H1 (cell line): ENCODE measurements around the gene SLC22A23. TPM values are rescaled to one million over a fixed set of nuclear protein-coding genes. Genes with fewer than 3 reads are reported as not detected.

ENCODE experiments used
- BCL11A ChIP-seq, 2 experiments: IDR thresholded peaks; one replicate each; pipeline ENCODE4 v1.6.1; 2011; ENCODE audit warnings: low read depth in 2 of 2, low read length in 2 of 2, mild to moderate bottlenecking in 2 of 2
- CHD1 ChIP-seq: IDR thresholded peaks from 2 replicates; pipeline ENCODE4 v1.6.1; 2012; ENCODE audit warnings: low read depth, low read length, improper control_type of control experiment
- CREB1 ChIP-seq: IDR thresholded peaks from 2 replicates; pipeline ENCODE4 v1.6.1; 2012; ENCODE audit warnings: inconsistent platforms
- CTCF ChIP-seq, 3 experiments: IDR thresholded peaks; 1 replicate in 2 of 3; 2 replicates in 1 of 3; pipeline versions ENCODE4 v1.5.1 to v1.6.1; 2011; ENCODE audit warnings: low read length in 3 of 3, mild to moderate bottlenecking in 3 of 3, inconsistent platforms in 2 of 3, low read depth in 1 of 3, moderate library complexity in 1 of 3; ENCODE audit not compliant: insufficient read depth in 1 of 3; ENCODE audit errors: control extremely low read depth in 1 of 3
- E2F6 ChIP-seq: IDR thresholded peaks from 2 replicates; pipeline ENCODE4 v1.6.1; 2012; ENCODE audit warnings: inconsistent platforms
- JUN ChIP-seq: IDR thresholded peaks from 2 replicates; pipeline ENCODE4 v1.6.1; 2011; ENCODE audit warnings: low read depth, mild to moderate bottlenecking, improper control_type of control experiment, low read length
- NANOG ChIP-seq: IDR thresholded peaks from 2 replicates; pipeline ENCODE4 v1.6.1; 2011; ENCODE audit warnings: low read length, low read depth, mild to moderate bottlenecking, inconsistent platforms; ENCODE audit not compliant: insufficient read depth, poor library complexity, severe bottlenecking
- RFX5 ChIP-seq: IDR thresholded peaks from 2 replicates; pipeline ENCODE4 v1.6.1; 2011; ENCODE audit warnings: low read depth, low read length, improper control_type of control experiment, borderline replicate concordance
- RNF2 ChIP-seq: fragments of 200-900, 300-1000 bp; sonication (generic); IDR thresholded peaks from 2 replicates; pipeline ENCODE4 v1.7.1; 2016; ENCODE audit warnings: borderline replicate concordance, low read depth, mild to moderate bottlenecking, antibody characterized with exemption, low read length; ENCODE audit not compliant: poor library complexity, severe bottlenecking; ENCODE audit errors: missing control alignments
- SIRT6 ChIP-seq: IDR thresholded peaks from one replicate; pipeline ENCODE4 v1.7.1; 2012; ENCODE audit warnings: low read length, inconsistent platforms
- polyA plus RNA-seq, 7 experiments: library from polyadenylated mRNA; depleted of rRNA in 3 of 7; stranded (reverse) in 5 of 7; unstranded in 2 of 7; fragments of >200 nt in 5 of 7; fragments of 200-250 nt in 2 of 7; gene quantifications; 1 replicate in 5 of 7; 2 replicates in 1 of 7; 4 replicates in 1 of 7; pipeline versions ENCODE4 v1.2.1 to v1.2.3, GENCODE V29; 2011 to 2013; ENCODE audit warnings: missing spikeins in 2 of 7, mixed read lengths in 2 of 7
- total RNA-seq: library from RNA; stranded (reverse); fragmentation: NEBNext Ultra II Directional; extraction: Animal tissue kit (Norgen Biotek cat#: 25700); gene quantifications from 2 replicates; pipeline ENCODE4 v1.2.1, GENCODE V29; 2021

SLC22A23 gene
- total and polyA plus RNA-seq, 2 of the 8 experiments (the other 6 are each of a cell fraction or from before 2014, with no cell fraction given), result 9.9 to 38.4 TPM

- TF ChIP-seq JUN (no peak), E2F6 (no peak), SIRT6 (no peak), NANOG (no peak), BCL11A (IDR thresholded peaks at IDR 0.05; ENCODE audit: low read depth in 2 of 2, low read length in 2 of 2) (no peak), RFX5 (no peak), RNF2 (no peak), CREB1 (peak; percentile 28; the same call in 1 of the 2 replicates), CHD1 (no peak), CTCF (IDR thresholded peaks at IDR 0.05; ENCODE audit: control extremely low read depth in 1 of 3, insufficient read depth in 1 of 3, low read depth in 1 of 3, low read length in 3 of 3) (peak; percentile 52 to 74 (median 67))
These were observed at the start of gene SLC22A23 (continued) for GRCh38 chr6:3456898-3457709.
